B cell (primary cell): ENCODE results near the gene TATDN2. TPM values are rescaled to one million over a fixed set of nuclear protein-coding genes. Genes with fewer than 3 reads are reported as not detected.

Experiments used
- ATAC-seq: fragments of 200-7000 bp; cut with Tn5 transposase; one replicate; pipeline ENCODE4 v1.10.0; 2021; ENCODE audit warnings: low read depth, mild to moderate bottlenecking, moderate number of reproducible peaks, moderate library complexity
- CTCF ChIA-PET: fragments of 350-600 bp; sonication (Branson Sonifier 250); formaldehyde crosslinking; loops from one replicate; lab custom pipeline; 2021; ENCODE audit warnings: antibody characterized with exemption, inconsistent platforms; lab: Charles Lee
- POLR2A ChIA-PET: fragments of 350-600 bp; sonication (Branson Sonifier 250); formaldehyde crosslinking; loops from one replicate; lab custom pipeline; 2021; ENCODE audit warnings: antibody characterized with exemption; lab: Charles Lee
- DNase-seq: peaks from one replicate; pipeline ENCODE4 v3.0.0; 2013
- H2AFZ ChIP-seq: 2 replicates; pipeline ENCODE4 v1.6.1; 2012; ENCODE audit warnings: mild to moderate bottlenecking, low read depth, low read length; ENCODE audit not compliant: insufficient read depth, poor library complexity, severe bottlenecking
- H3K27ac ChIP-seq, 2 donors: 1 replicate in 1 of 2; 2 replicates in 1 of 2; pipeline ENCODE4 v1.5.1; 2012 to 2013; ENCODE audit warnings: low read length in 2 of 2, mild to moderate bottlenecking in 2 of 2, moderate library complexity in 1 of 2
- H3K27me3 ChIP-seq, 4 experiments: fragments of 200-600 bp in 1 of 4; sonication (generic) in 1 of 4; replicated peaks in 1 of 4; 1 replicate in 2 of 4; 2 replicates in 2 of 4; pipeline versions ENCODE4 v1.6.1 to v1.7.0; 2013 to 2016; ENCODE audit warnings: low read length in 3 of 4, mild to moderate bottlenecking in 2 of 4, mixed read lengths in 1 of 4, moderate library complexity in 1 of 4; ENCODE audit not compliant: insufficient read depth in 4 of 4, control insufficient read depth in 3 of 4; ENCODE audit errors: control extremely low read depth in 1 of 4
- H3K36me3 ChIP-seq, 2 experiments: replicated peaks in 1 of 2; 1 replicate in 1 of 2; 2 replicates in 1 of 2; pipeline versions ENCODE4 v1.6.1 to v1.7.1; 2013; ENCODE audit warnings: low read length in 1 of 2; ENCODE audit not compliant: insufficient read depth in 2 of 2, control insufficient read depth in 1 of 2; ENCODE audit errors: control extremely low read depth in 1 of 2, extremely low read depth in 1 of 2
- H3K4me1 ChIP-seq, 2 donors: fragments of 200-600 bp in 1 of 2; sonication (generic) in 1 of 2; 1 replicate in 1 of 2; 2 replicates in 1 of 2; pipeline versions ENCODE4 v1.5.1 to v1.6.1; 2013 to 2017; ENCODE audit warnings: low read length in 2 of 2; ENCODE audit not compliant: control insufficient read depth in 2 of 2, insufficient read depth in 2 of 2
- H3K4me2 ChIP-seq: replicated peaks from 2 replicates; pipeline ENCODE3; 2012; ENCODE audit warnings: mild to moderate bottlenecking, low read depth, low read length; ENCODE audit not compliant: poor library complexity, severe bottlenecking
- H3K4me3 ChIP-seq, 5 experiments: fragments of 200-600 bp in 1 of 5; sonication (generic) in 1 of 5; 1 replicate in 3 of 5; 2 replicates in 2 of 5; pipeline versions ENCODE4 v1.5.1 to v1.7.0; 2011 to 2016; ENCODE audit warnings: low read length in 4 of 5, mild to moderate bottlenecking in 4 of 5, low read depth in 2 of 5, control low read depth in 1 of 5, moderate library complexity in 1 of 5; ENCODE audit not compliant: insufficient read depth in 1 of 5; ENCODE audit errors: control extremely low read depth in 1 of 5, extremely low read depth in 1 of 5
- H3K79me2 ChIP-seq: fragments of 200-600 bp; sonication (generic); one replicate; pipeline ENCODE4 v1.6.0; 2016; ENCODE audit warnings: low read length; ENCODE audit not compliant: control insufficient read depth, insufficient read depth
- H3K9ac ChIP-seq: fragments of 200-600 bp; sonication (generic); 2 replicates; pipeline ENCODE4 v1.6.1; 2017; ENCODE audit warnings: mild to moderate bottlenecking, low read length, moderate library complexity
- H3K9me3 ChIP-seq, 3 donors: one replicate each; pipeline versions ENCODE4 v1.6.1 to v1.7.1; 2013; ENCODE audit warnings: low read length in 2 of 3; ENCODE audit not compliant: control insufficient read depth in 2 of 3, insufficient read depth in 1 of 3; ENCODE audit errors: control extremely low read depth in 1 of 3
- H4K20me1 ChIP-seq: 2 replicates; pipeline ENCODE4 v1.6.0; 2012; ENCODE audit warnings: mild to moderate bottlenecking, low read length; ENCODE audit not compliant: insufficient read depth, control insufficient read depth, poor library complexity, severe bottlenecking
- H3K27ac Mint-ChIP-seq: one replicate; pipeline ENCODE4 v1.8.0; 2021; ENCODE audit warnings: mixed read lengths
- H3K27me3 Mint-ChIP-seq: one replicate; pipeline ENCODE4 v1.8.0; 2021; ENCODE audit warnings: mixed read lengths
- H3K4me1 Mint-ChIP-seq: one replicate; pipeline ENCODE4 v1.8.0; 2021; ENCODE audit warnings: mixed read lengths
- H3K4me3 Mint-ChIP-seq: one replicate; pipeline ENCODE4 v1.8.0; 2021; ENCODE audit warnings: mixed read lengths
- H3K9me3 Mint-ChIP-seq: one replicate; pipeline ENCODE4 v1.8.0; 2022; ENCODE audit warnings: mixed read lengths; ENCODE audit not compliant: insufficient read depth
- EZH2 ChIP-seq: IDR thresholded peaks from 2 replicates; pipeline ENCODE4 v1.6.1; 2012; ENCODE audit warnings: borderline replicate concordance, low read depth, mild to moderate bottlenecking, moderate library complexity, low read length; ENCODE audit not compliant: insufficient read depth, poor library complexity, severe bottlenecking
- WGBS: methylation state at CpG from one replicate; pipeline ENCODE4 v1.1.5; 2013; ENCODE audit warnings: missing lambda C conversion rate; ENCODE audit not compliant: insufficient coverage; 5-methylcytosine and 5-hydroxymethylcytosine counted together
- intact Hi-C: fragments of 100-400 bp; cut with micrococcal nuclease; formaldehyde crosslinking; loops from one replicate; pipeline ENCODE4 v1.10.0; 2022
- polyA plus RNA-seq: library from polyadenylated mRNA; depleted of rRNA; stranded (reverse); fragments of >200 nt; gene quantifications from 2 replicates; pipeline ENCODE4 v1.2.3, GENCODE V29; 2012
- total RNA-seq, 2 donors: library from RNA; stranded (reverse); fragments of 120-200 nt in 1 of 2; gene quantifications; 1 replicate in 1 of 2; 2 replicates in 1 of 2; pipeline versions ENCODE4 v1.2.3 to v1.2.4, GENCODE V29; 2013 to 2022
- TF ChIP-seq, protein P1 (sequence below): fragments of 200-600 bp; IDR thresholded peaks from one replicate; pipeline ENCODE4 v1.8.0; 2022; ENCODE audit warnings: antibody characterized with exemption, mild to moderate bottlenecking

Gene TATDN2
- total and polyA plus RNA-seq, 2 donors (not counting 1 experiment from before 2014, with no cell fraction given) = 24.7 to 62.9 TPM

DNA sequence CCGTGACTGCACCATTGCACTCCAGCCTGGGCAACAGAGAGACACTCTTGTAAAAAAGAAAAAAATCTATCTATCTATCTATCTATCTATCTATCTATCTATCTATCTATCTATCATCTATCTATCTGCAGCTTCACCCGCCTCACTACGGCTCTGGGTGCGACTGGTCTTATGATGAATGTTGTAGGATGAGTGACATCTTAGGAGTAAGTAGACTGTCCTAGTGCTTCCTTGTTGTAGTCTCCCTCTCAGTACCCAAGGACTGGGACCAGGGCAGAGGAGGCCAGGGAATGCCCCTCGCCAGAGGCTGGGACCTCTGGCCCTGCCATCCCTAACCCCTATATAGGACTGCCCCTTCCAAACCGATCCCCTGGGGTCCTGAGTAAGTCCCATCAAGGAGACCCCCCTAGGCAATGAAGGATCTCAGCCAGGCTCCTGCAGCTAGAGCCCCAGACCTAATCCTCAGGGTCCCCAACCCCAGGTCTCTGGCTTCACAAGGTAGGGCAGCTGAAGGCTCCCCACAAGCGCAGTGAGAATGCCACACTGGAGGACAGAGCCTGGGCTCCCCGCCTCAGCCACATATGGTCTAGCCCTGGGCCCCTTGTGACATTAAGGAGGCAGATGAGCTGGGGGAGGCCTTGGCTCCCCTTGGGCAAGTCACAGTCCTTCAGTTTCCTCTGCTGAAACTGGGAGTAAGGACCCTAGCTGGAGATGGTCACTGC lies 73.5 kb downstream of the TATDN2 start:
- Histone ChIP-seq H3K27me3 (no peaks in the 10 kb centered on the region), H3K4me2 (peak overlapping the region; percentile 79), H3K27ac (no peak overlapping the region), H3K36me3 (peaks cover 0 to 16% of the 10 kb centered on the region in 2 experiments), H3K9me3 (no peaks in the 10 kb centered on the region), H3K4me1 (peaks cover 11 to 21% of the 10 kb centered on the region in 2 donors), H4K20me1 (peaks cover 5% of the 10 kb centered on the region), H3K79me2 (peaks cover 26% of the 10 kb centered on the region), H3K4me3 (no peak overlapping the region), H3K9ac (peak overlapping the region; percentile 91), H2AFZ (peak overlapping the region; percentile 81)
- peaks cover 26% of the 10 kb centered on the region for H3K4me1 Mint-ChIP-seq
- WGBS = 88% methylated on average over 4 of the region's 8 CpGs
- H3K27me3 Mint-ChIP-seq = peaks cover 7% of the 10 kb centered on the region
- ATAC-seq (no peak), DNase-seq (no peak)
- ChIA-PET POLR2A (interaction anchor here (0.7 to 1.5 kb wide), 4 partner anchors 29 to 529 kb away, joined by 3 to 5 read pairs (median 4); partner anchors contain the start of genes ARPC4, GHRL, TADA3 and VHL), CTCF (interaction anchor here (0.6 to 3.0 kb wide), 13 partner anchors 9 to 705 kb away, joined by 3 to 15 read pairs (median 3); partner anchors contain the start of genes CRELD1, FANCD2 and GHRL)
- H3K4me3 Mint-ChIP-seq = peak overlapping the region; percentile 81
- no peaks in the 10 kb centered on the region for H3K9me3 Mint-ChIP-seq
- intact Hi-C loops = loop anchor here (1.0 to 5.0 kb wide), 10 partner anchors 28 to 529 kb away; partner anchors contain the start of genes CRELD1, JAGN1, RPUSD3 and TADA3
- TF ChIP-seq EZH2 = no peak
- peak overlapping the region; percentile 70 for H3K27ac Mint-ChIP-seq

DNA sequence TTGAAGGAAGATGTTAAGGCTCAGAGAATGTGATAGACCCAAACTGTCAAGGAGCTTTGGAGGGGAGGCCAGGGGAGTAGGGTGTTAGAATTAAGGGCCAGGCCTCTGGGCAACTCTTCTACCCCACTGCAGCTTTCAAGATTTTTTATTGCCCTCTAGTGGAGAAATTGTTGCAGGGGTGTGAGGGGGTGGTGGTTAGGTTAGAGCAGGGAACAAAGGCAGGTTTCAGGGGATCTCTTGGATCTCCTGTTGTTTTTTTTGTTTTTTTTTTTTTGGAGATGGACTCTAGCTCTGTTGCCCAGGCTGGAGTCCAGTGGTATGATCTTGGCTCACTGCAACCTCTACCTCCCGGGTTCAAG lies 74.1 kb downstream of the TATDN2 start:
- no peak for ATAC-seq
- Histone ChIP-seq H3K9ac (no peak overlapping the region), H3K4me2 (no peak overlapping the region), H3K4me3 (no peak overlapping the region), H3K27ac (no peak overlapping the region), H3K79me2 (peaks cover 22% of the 10 kb centered on the region), H4K20me1 (peaks cover 5% of the 10 kb centered on the region), H3K36me3 (peaks cover 0 to 12% of the 10 kb centered on the region in 2 experiments), H3K27me3 (peaks cover 0 to 2% (median 0%) of the 10 kb centered on the region in 4 experiments), H3K9me3 (no peaks in the 10 kb centered on the region), H3K4me1 (peaks cover 11 to 21% of the 10 kb centered on the region in 2 donors), H2AFZ (peak overlapping the region; percentile 9)
- peak; percentile 55 for DNase-seq
- TF ChIP-seq, protein P1, sequence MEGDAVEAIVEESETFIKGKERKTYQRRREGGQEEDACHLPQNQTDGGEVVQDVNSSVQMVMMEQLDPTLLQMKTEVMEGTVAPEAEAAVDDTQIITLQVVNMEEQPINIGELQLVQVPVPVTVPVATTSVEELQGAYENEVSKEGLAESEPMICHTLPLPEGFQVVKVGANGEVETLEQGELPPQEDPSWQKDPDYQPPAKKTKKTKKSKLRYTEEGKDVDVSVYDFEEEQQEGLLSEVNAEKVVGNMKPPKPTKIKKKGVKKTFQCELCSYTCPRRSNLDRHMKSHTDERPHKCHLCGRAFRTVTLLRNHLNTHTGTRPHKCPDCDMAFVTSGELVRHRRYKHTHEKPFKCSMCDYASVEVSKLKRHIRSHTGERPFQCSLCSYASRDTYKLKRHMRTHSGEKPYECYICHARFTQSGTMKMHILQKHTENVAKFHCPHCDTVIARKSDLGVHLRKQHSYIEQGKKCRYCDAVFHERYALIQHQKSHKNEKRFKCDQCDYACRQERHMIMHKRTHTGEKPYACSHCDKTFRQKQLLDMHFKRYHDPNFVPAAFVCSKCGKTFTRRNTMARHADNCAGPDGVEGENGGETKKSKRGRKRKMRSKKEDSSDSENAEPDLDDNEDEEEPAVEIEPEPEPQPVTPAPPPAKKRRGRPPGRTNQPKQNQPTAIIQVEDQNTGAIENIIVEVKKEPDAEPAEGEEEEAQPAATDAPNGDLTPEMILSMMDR = peak; percentile 56
- no peak for TF ChIP-seq EZH2
- CTCF ChIA-PET = interaction anchor here (0.6 to 3.0 kb wide), 10 partner anchors 18 to 1382 kb away, joined by 3 to 15 read pairs (median 3); partner anchors contain the start of gene CRELD1
- Mint-ChIP-seq H3K27me3 (peaks cover 8% of the 10 kb centered on the region), H3K9me3 (no peaks in the 10 kb centered on the region), H3K4me3 (peak overlapping the region; percentile 26), H3K4me1 (peaks cover 26% of the 10 kb centered on the region), H3K27ac (peak overlapping the region; percentile 70)
- POLR2A ChIA-PET = no interaction called here
- intact Hi-C loops = loop anchor here (5.0 kb wide), 1 partner anchor 480 kb away; the partner anchor contains the start of gene RPUSD3
- WGBS = no CpG with 5 or more reads among the region's 1 CpG
